ENCODE measurements around the gene NAALADL2. TPM values are rescaled to one million over a fixed set of nuclear protein-coding genes. Genes with fewer than 3 reads are reported as not detected.

NAALADL2 gene
- total and polyA plus RNA-seq, 2 of the 8 experiments (the other 6 are each of a cell fraction or from before 2014, with no cell fraction given) = 0.12 to 0.22 TPM

DNA sequence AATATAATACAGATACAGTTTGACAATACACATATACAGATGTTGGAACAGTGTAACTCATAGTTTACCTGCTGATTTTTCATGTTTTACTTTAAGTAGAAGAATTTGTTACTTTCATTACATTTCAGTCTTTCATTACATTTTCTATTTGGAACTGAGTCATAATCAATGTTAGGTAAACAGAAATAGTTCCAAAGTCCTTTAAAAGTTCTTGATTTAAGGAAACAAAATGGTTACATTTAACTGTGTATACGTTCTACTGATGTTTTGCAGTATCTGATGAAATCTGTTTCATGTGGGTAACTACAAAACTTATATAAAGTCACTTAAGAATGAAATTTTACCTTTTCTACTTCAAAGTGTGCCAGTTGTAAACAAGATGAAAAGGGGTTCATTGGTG lies 721.2 kb downstream of the NAALADL2 start:
- H3K36me3 ChIP-seq (ENCODE audit: control insufficient read depth in 2 of 4, insufficient read depth in 4 of 4, low read length in 3 of 4) = no peaks in the 10 kb centered on the region
- H3K4me1 ChIP-seq (replicated peaks in 1 of 4; ENCODE audit: control insufficient read depth in 3 of 4, insufficient read depth in 4 of 4, low read length in 3 of 4) = no peaks in the 10 kb centered on the region; a peak in 1 of 7 replicates
- H4K8ac ChIP-seq (ENCODE audit: extremely low read depth, insufficient read depth, low read length) = no peak overlapping the region
- H2BK20ac ChIP-seq (ENCODE audit: low read length) = no peak overlapping the region
- H2BK120ac ChIP-seq (replicated peaks; ENCODE audit: low read depth, low read length) = no peak overlapping the region
- no peak overlapping the region for H3K9ac ChIP-seq (replicated peaks in 1 of 4; ENCODE audit: extremely low read depth in 1 of 4, low read depth in 3 of 4, low read length in 3 of 4)
- H2AFZ ChIP-seq (ENCODE audit: low read length) = no peak overlapping the region
- no peak overlapping the region for H3K14ac ChIP-seq (ENCODE audit: insufficient read length)
- no peak overlapping the region for H3K18ac ChIP-seq (ENCODE audit: extremely low read depth, low read length)
- no peak overlapping the region for H2BK5ac ChIP-seq (ENCODE audit: low read depth, low read length)
- ChIA-PET CTCF (ENCODE audit: partially characterized antibody) (no interaction called here), POLR2A (ENCODE audit: partially characterized antibody) (no interaction called here)
- H3K27ac ChIP-seq (ENCODE audit: low read depth, low read length) = no peak overlapping the region
- H3K4me2 ChIP-seq (ENCODE audit: insufficient read depth in 1 of 2, low read depth in 2 of 2, low read length in 2 of 2) = no peak overlapping the region
- no peak overlapping the region for H3K4ac ChIP-seq (replicated peaks; ENCODE audit: insufficient read length, low read depth, low read length)
- H3K23me2 ChIP-seq (ENCODE audit: low read depth, low read length) = no peaks in the 10 kb centered on the region
- FAIRE-seq = no peak
- no peak overlapping the region for H2AK5ac ChIP-seq (ENCODE audit: low read depth, low read length)
- no peak overlapping the region for H3K56ac ChIP-seq (replicated peaks; ENCODE audit: insufficient read length, low read depth, low read length)
- H3K79me1 ChIP-seq (ENCODE audit: low read depth, low read length) = no peaks in the 10 kb centered on the region
- no peak overlapping the region for H3K23ac ChIP-seq (ENCODE audit: insufficient read length)
- H2BK15ac ChIP-seq (ENCODE audit: low read length) = no peak overlapping the region
- no peaks in the 10 kb centered on the region for H4K20me1 ChIP-seq (replicated peaks in 1 of 2; ENCODE audit: control insufficient read depth in 1 of 2, insufficient read depth in 2 of 2, low read length in 2 of 2)
- no peaks in the 10 kb centered on the region for H3K27me3 ChIP-seq (replicated peaks in 1 of 4; ENCODE audit: control insufficient read depth in 3 of 4, extremely low read depth in 1 of 4, insufficient read depth in 3 of 4, low read length in 3 of 4)
- no peak overlapping the region for H2BK12ac ChIP-seq (ENCODE audit: low read depth, low read length)
- H3K79me2 ChIP-seq (ENCODE audit: control insufficient read depth in 1 of 2, insufficient read depth in 2 of 2, low read length in 2 of 2) = no peaks in the 10 kb centered on the region
- H4K5ac ChIP-seq (ENCODE audit: insufficient read length, low read depth, low read length) = no peak overlapping the region
- no peak overlapping the region for H3K4me3 ChIP-seq (ENCODE audit: extremely low read depth in 1 of 4, insufficient read depth in 2 of 4, low read depth in 3 of 4, low read length in 4 of 4)
- no peak for DNase-seq (ENCODE audit: low read depth in 1 of 2, low spot score in 2 of 2)
- H4K91ac ChIP-seq (replicated peaks; ENCODE audit: insufficient read length, low read length) = no peak overlapping the region
- H3K9me3 ChIP-seq (ENCODE audit: insufficient read depth in 2 of 2, low read depth in 1 of 2, low read length in 1 of 2) = no peaks in the 10 kb centered on the region
- 76% methylated on average over 1 of the region's 1 CpG; no CpG with 5 or more reads in 1 of the 2 experiments for WGBS, 2 experiments (ENCODE audit: extremely low coverage in 1 of 2, insufficient coverage in 1 of 2, insufficient read length in 1 of 2, insufficient replicate concordance in 2 of 2, low coverage in 1 of 2, low lambda C conversion rate in 2 of 2, missing lambda C conversion rate in 1 of 2)
- no peak for TF ChIP-seq CBX5 (IDR thresholded peaks at IDR 0.05; ENCODE audit: low read depth, low read length)
